ENCODE data around the gene PKNOX2.

PKNOX2 gene

DNA sequence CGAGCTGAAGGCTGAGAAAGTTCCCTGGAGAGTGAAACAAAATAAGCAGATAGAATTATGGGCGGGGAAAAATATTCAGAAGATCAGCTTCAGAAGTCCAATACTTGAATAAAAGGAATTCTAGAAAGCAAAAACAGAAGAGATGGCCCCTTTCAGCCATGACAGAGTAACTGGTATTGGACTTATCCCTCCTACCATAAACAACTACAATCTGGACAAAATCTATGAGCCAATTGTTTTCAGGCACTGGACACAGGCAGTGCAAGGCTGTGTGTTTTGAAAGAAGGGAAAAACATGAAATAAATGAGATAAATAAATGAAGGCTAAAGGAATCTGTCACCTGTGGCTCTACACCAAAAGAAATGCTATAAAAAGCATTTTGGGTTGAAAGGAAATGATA lies 305.8 kb downstream of the PKNOX2 start:
- no peaks in the 10 kb centered on the region for H3K27me3 ChIP-seq (replicated peaks; ENCODE audit: insufficient read depth, low read length)
- H3K27ac ChIP-seq (ENCODE audit: low read length) = no peak overlapping the region
- H3K4me2 ChIP-seq (ENCODE audit: low read depth, low read length) = no peak overlapping the region
- H3K79me2 ChIP-seq (ENCODE audit: low read length) = no peaks in the 10 kb centered on the region
- no peaks in the 10 kb centered on the region for H3K9me2 ChIP-seq (replicated peaks; ENCODE audit: insufficient read depth, low read length)
- H3K4me1 ChIP-seq (ENCODE audit: low read length) = no peaks in the 10 kb centered on the region
- H3F3A ChIP-seq (ENCODE audit: insufficient read depth, low read length) = no peaks in the 10 kb centered on the region
- no peaks in the 10 kb centered on the region for H3K9me3 ChIP-seq (replicated peaks; ENCODE audit: insufficient read depth, low read length)
- H4K20me1 ChIP-seq (ENCODE audit: insufficient read depth, low read length) = no peaks in the 10 kb centered on the region
- no peaks in the 10 kb centered on the region for H3K36me3 ChIP-seq (replicated peaks; ENCODE audit: insufficient read depth, low read length)
- no peak for DNase-seq
- H3K9ac ChIP-seq (ENCODE audit: low read length) = no peak overlapping the region
- TF ChIP-seq EZH2 (optimal IDR thresholded peaks at IDR 0.05; ENCODE audit: low read depth, low read length) (no peak), EZH2phosphoT487 (IDR thresholded peaks at IDR 0.05; ENCODE audit: low read length) (no peak)
- TF ChIP-seq, protein P1, sequence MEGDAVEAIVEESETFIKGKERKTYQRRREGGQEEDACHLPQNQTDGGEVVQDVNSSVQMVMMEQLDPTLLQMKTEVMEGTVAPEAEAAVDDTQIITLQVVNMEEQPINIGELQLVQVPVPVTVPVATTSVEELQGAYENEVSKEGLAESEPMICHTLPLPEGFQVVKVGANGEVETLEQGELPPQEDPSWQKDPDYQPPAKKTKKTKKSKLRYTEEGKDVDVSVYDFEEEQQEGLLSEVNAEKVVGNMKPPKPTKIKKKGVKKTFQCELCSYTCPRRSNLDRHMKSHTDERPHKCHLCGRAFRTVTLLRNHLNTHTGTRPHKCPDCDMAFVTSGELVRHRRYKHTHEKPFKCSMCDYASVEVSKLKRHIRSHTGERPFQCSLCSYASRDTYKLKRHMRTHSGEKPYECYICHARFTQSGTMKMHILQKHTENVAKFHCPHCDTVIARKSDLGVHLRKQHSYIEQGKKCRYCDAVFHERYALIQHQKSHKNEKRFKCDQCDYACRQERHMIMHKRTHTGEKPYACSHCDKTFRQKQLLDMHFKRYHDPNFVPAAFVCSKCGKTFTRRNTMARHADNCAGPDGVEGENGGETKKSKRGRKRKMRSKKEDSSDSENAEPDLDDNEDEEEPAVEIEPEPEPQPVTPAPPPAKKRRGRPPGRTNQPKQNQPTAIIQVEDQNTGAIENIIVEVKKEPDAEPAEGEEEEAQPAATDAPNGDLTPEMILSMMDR (IDR thresholded peaks at IDR 0.05; ENCODE audit: low read length) = no peak
- no peak overlapping the region for H2AFZ ChIP-seq (ENCODE audit: low read length)
- no peak overlapping the region for H3K4me3 ChIP-seq (ENCODE audit: low read length)

DNA sequence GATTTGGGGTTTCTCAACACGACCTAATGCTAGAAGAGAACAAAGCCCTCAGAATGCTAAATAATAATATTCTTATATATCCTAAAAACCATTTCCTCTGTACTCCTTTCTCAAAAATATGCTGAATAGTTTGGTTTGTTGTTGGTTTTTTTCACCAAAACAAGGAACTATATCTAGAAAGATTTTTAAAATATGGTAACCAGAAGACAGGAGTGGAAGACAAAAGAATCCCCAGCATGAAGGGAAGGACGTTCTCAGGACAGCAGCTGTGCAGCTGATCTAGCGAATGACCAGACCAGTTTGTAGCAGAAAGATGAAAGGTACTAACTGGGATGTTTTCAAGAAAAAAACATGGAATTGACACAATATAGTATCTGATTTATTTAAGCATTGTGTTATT lies 312.2 kb downstream of the PKNOX2 start:
- Histone ChIP-seq H3K9ac (ENCODE audit: low read length) (no peak overlapping the region), H3K27ac (ENCODE audit: low read length) (no peak overlapping the region), H3K36me3 (replicated peaks; ENCODE audit: insufficient read depth, low read length) (no peaks in the 10 kb centered on the region), H2AFZ (ENCODE audit: low read length) (no peak overlapping the region), H3K27me3 (replicated peaks; ENCODE audit: insufficient read depth, low read length) (no peaks in the 10 kb centered on the region), H3K79me2 (ENCODE audit: low read length) (no peaks in the 10 kb centered on the region), H3K4me2 (ENCODE audit: low read depth, low read length) (no peak overlapping the region), H3K9me2 (replicated peaks; ENCODE audit: insufficient read depth, low read length) (no peaks in the 10 kb centered on the region), H3K4me1 (ENCODE audit: low read length) (no peaks in the 10 kb centered on the region), H3K9me3 (replicated peaks; ENCODE audit: insufficient read depth, low read length) (no peaks in the 10 kb centered on the region), H3K4me3 (ENCODE audit: low read length) (no peak overlapping the region), H3F3A (ENCODE audit: insufficient read depth, low read length) (no peaks in the 10 kb centered on the region), H4K20me1 (ENCODE audit: insufficient read depth, low read length) (no peaks in the 10 kb centered on the region)
- DNase-seq = no peak
- TF ChIP-seq EZH2 (optimal IDR thresholded peaks at IDR 0.05; ENCODE audit: low read depth, low read length) (no peak), EZH2phosphoT487 (IDR thresholded peaks at IDR 0.05; ENCODE audit: low read length) (no peak)
- TF ChIP-seq, protein P1 (IDR thresholded peaks at IDR 0.05; ENCODE audit: low read length) = no peak

DNA sequence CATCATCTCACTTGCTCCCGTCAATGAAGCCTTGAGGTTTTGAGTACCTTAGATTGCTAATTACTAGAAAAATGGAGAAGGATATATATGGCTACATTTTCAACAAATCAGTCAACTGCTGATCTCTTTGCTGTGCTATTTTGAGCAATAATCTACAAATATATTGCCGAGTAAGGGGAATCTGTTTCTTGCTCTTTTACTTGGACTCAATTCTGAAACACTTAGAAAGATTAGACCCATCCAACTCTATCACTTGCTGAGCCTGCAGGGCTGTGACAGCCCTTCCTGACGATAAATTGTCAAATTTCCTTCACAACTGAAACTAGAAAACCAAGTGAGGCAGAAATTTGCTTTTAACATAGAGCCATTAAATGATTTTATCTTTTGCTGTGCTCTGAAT lies 314.6 kb downstream of the PKNOX2 start:
- Histone ChIP-seq H3F3A (ENCODE audit: insufficient read depth, low read length) (no peaks in the 10 kb centered on the region), H3K4me3 (ENCODE audit: low read length) (no peak overlapping the region), H3K9me2 (replicated peaks; ENCODE audit: insufficient read depth, low read length) (no peaks in the 10 kb centered on the region), H3K27me3 (replicated peaks; ENCODE audit: insufficient read depth, low read length) (no peaks in the 10 kb centered on the region), H3K4me1 (ENCODE audit: low read length) (no peaks in the 10 kb centered on the region), H2AFZ (ENCODE audit: low read length) (no peak overlapping the region), H3K27ac (ENCODE audit: low read length) (no peak overlapping the region), H3K9me3 (replicated peaks; ENCODE audit: insufficient read depth, low read length) (no peaks in the 10 kb centered on the region), H3K9ac (ENCODE audit: low read length) (no peak overlapping the region), H3K79me2 (ENCODE audit: low read length) (no peaks in the 10 kb centered on the region), H4K20me1 (ENCODE audit: insufficient read depth, low read length) (no peaks in the 10 kb centered on the region), H3K36me3 (replicated peaks; ENCODE audit: insufficient read depth, low read length) (no peaks in the 10 kb centered on the region), H3K4me2 (ENCODE audit: low read depth, low read length) (no peak overlapping the region)
- no peak for DNase-seq
- TF ChIP-seq EZH2phosphoT487 (IDR thresholded peaks at IDR 0.05; ENCODE audit: low read length) (no peak), EZH2 (optimal IDR thresholded peaks at IDR 0.05; ENCODE audit: low read depth, low read length) (no peak)
- TF ChIP-seq, protein P1 (IDR thresholded peaks at IDR 0.05; ENCODE audit: low read length) = no peak
